GM12865 (cell line): ENCODE results near the gene PTPRJ.
A peak's percentile ranks its signal among the peaks of the same experiment; 100 is the strongest.

Experiments
- DNase-seq: peaks from one replicate; pipeline ENCODE4 v3.0.0; 2010; ENCODE audit warnings: low read depth
- H3K4me3 ChIP-seq: 2 replicates; pipeline ENCODE4 v1.5.1; 2011; ENCODE audit warnings: mild to moderate bottlenecking, low read depth, low read length, control low read depth
- CTCF ChIP-seq: IDR thresholded peaks from 2 replicates; pipeline ENCODE4 v1.5.1; 2011; ENCODE audit warnings: low read length, control low read depth, low read depth, inconsistent platforms; ENCODE audit not compliant: insufficient read depth; ENCODE audit errors: missing control alignments

The PTPRJ gene

GRCh38 chr11:47987781-47988180, 7.4 kb downstream of the PTPRJ start:
- no peak for DNase-seq
- TF ChIP-seq CTCF, result no peak
- H3K4me3 ChIP-seq, result no peak overlapping the region

GRCh38 chr11:47989779-47990178, 9.4 kb downstream of the PTPRJ start:
- no peak for DNase-seq
- no peak overlapping the region for H3K4me3 ChIP-seq
- TF ChIP-seq CTCF, result no peak

- H3K4me3 ChIP-seq, result no peak overlapping the region
- peak; percentile 37 for DNase-seq
- no peak for TF ChIP-seq CTCF
Observed at GRCh38 chr11:47991266-47991830, 11.0 kb downstream of the PTPRJ start.

- DNase-seq, result no peak
- no peak overlapping the region for H3K4me3 ChIP-seq
- no peak for TF ChIP-seq CTCF
Observed at GRCh38 chr11:47991894-47992293, 11.5 kb downstream of the PTPRJ start.

- TF ChIP-seq CTCF, result no peak
- no peak overlapping the region for H3K4me3 ChIP-seq
- no peak for DNase-seq
Observed at GRCh38 chr11:47992959-47993820, 12.8 kb downstream of the PTPRJ start.

GRCh38 chr11:47994417-47994816, 14.1 kb downstream of the PTPRJ start:
- no peak overlapping the region for H3K4me3 ChIP-seq
- no peak for DNase-seq
- no peak for TF ChIP-seq CTCF
